Erythroblast (primary cell): ENCODE results near the gene C5orf22.

Experiments used
- GATA1 ChIP-seq: IDR thresholded peaks from 2 replicates; pipeline ENCODE4 v1.6.1; 2011; ENCODE audit warnings: low read depth, mild to moderate bottlenecking, control low read depth, low read length, moderate library complexity
- POLR2A ChIP-seq: IDR thresholded peaks from 2 replicates; pipeline ENCODE4 v1.6.1; 2011; ENCODE audit warnings: mild to moderate bottlenecking, low read length

- TF ChIP-seq POLR2A (no peak), GATA1 (no peak)
Measured at GRCh38 chr5:31587546-31587945, 55.4 kb downstream of the C5orf22 start.
